Measurements from ENCODE around the gene VPS13D. TPM values are rescaled to one million over a fixed set of nuclear protein-coding genes. Genes with fewer than 3 reads are reported as not detected.
A peak's percentile ranks its signal among the peaks of the same experiment; 100 is the strongest.

The VPS13D gene
- total and polyA plus RNA-seq, 10 of the 15 experiments (the other 5 are each of a cell fraction or from before 2014, with no cell fraction given) = 1.4 to 16.9 (median 8.5) TPM

DNA sequence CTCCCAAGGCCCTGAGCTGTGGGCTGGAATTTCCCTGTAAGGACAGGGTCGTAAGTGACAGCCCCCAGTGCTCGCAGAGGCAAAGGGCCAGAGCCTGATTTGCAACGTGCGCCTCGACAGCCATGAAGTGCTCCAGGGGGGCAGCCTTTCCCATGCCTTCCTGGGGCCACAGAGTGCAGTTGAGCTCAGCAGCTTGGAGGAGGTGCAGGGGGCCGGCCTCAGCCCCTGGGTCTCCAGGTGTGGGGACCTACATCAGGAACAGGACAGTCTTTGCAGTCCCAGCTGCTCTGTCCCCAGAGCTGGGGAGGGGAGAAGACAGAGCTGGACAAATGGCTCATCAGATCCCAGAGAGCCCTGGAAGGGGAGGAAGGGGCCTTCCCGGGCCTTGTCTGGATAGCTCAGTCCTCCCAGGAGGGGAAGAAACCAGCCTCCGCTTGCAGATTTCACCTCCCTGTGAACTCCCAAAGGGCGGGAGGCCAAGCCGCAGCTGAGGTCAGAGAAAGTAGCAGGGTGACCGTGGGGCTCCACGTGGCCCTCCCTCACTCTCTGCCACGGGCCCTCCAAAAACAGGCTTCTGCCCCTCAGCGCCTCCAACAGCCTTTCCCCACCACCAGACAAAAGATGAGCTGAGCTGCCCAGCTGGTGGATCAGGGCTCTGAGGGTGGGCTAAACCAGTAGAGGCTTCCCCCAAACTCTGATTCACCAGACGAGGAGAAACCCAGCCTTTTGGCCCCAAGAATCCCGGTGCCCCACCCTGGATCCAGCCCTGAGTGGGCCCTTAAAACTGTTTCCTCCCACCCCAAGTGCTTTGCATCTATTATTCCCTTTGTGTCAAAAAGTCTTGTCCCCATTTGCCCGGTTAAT lies 311.7 kb downstream of the VPS13D start:
- 36% methylated on average over 17 of the region's 17 CpGs for WGBS (ENCODE audit: insufficient coverage, insufficient replicate concordance, low lambda C conversion rate, missing lambda C conversion rate)
- Histone ChIP-seq H3K4me2 (ENCODE audit: control insufficient read depth, insufficient read depth) (no peak overlapping the region), H2AFZ (ENCODE audit: control insufficient read depth, low read depth, low read length) (no peak overlapping the region), H4K20me1 (ENCODE audit: control insufficient read depth, insufficient read depth) (no peaks in the 10 kb centered on the region), H3K79me2 (ENCODE audit: control insufficient read depth, insufficient read depth, low read length) (no peaks in the 10 kb centered on the region), H3K4me1 (ENCODE audit: control insufficient read depth, insufficient read depth, low read length) (no peaks in the 10 kb centered on the region), H3K36me3 (ENCODE audit: control insufficient read depth in 2 of 2, insufficient read depth in 2 of 2, low read length in 1 of 2) (no peaks in the 10 kb centered on the region), H3K4me3 (no peak overlapping the region), H3K27ac (ENCODE audit: control insufficient read depth, insufficient read depth) (no peak overlapping the region), H3K9ac (ENCODE audit: control insufficient read depth, insufficient read depth, low read length) (no peak overlapping the region), H3K27me3 (replicated peaks in 1 of 2; ENCODE audit: control insufficient read depth in 2 of 2, insufficient read depth in 2 of 2, low read length in 1 of 2) (no peaks in the 10 kb centered on the region; a peak in 1 of 4 replicates), H3K9me3 (replicated peaks; ENCODE audit: control insufficient read depth, insufficient read depth, low read length) (no peaks in the 10 kb centered on the region; the same call in 2 of the 3 replicates)
- FAIRE-seq (no peak), DNase-seq (ENCODE audit: low read depth, low spot score) (no peak), ATAC-seq (no peak)
- TF ChIP-seq STAT1 (conservative IDR thresholded peaks at IDR 0.05) = no peak
- TF ChIP-seq NR2F1 (conservative IDR thresholded peaks at IDR 0.05) = 0 out of 2 replicates have a peak, but pooled peaks have one; percentile 33
- TF ChIP-seq NBN (IDR thresholded peaks at IDR 0.05) = no peak
- TF ChIP-seq ZNF207 (IDR thresholded peaks at IDR 0.05; ENCODE audit: borderline replicate concordance) = no peak
- TF ChIP-seq, protein P1, sequence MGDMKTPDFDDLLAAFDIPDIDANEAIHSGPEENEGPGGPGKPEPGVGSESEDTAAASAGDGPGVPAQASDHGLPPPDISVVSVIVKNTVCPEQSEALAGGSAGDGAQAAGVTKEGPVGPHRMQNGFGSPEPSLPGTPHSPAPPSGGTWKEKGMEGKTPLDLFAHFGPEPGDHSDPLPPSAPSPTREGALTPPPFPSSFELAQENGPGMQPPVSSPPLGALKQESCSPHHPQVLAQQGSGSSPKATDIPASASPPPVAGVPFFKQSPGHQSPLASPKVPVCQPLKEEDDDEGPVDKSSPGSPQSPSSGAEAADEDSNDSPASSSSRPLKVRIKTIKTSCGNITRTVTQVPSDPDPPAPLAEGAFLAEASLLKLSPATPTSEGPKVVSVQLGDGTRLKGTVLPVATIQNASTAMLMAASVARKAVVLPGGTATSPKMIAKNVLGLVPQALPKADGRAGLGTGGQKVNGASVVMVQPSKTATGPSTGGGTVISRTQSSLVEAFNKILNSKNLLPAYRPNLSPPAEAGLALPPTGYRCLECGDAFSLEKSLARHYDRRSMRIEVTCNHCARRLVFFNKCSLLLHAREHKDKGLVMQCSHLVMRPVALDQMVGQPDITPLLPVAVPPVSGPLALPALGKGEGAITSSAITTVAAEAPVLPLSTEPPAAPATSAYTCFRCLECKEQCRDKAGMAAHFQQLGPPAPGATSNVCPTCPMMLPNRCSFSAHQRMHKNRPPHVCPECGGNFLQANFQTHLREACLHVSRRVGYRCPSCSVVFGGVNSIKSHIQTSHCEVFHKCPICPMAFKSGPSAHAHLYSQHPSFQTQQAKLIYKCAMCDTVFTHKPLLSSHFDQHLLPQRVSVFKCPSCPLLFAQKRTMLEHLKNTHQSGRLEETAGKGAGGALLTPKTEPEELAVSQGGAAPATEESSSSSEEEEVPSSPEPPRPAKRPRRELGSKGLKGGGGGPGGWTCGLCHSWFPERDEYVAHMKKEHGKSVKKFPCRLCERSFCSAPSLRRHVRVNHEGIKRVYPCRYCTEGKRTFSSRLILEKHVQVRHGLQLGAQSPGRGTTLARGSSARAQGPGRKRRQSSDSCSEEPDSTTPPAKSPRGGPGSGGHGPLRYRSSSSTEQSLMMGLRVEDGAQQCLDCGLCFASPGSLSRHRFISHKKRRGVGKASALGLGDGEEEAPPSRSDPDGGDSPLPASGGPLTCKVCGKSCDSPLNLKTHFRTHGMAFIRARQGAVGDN (IDR thresholded peaks at IDR 0.05) = no peak
- RAD21 ChIA-PET (ENCODE audit: unreplicated experiment) = no interaction called here
- intact Hi-C loops (cut with micrococcal nuclease; ENCODE audit: unreplicated experiment) = no loop called here
- SMC1A ChIA-PET (ENCODE audit: uncharacterized antibody, unreplicated experiment) = no interaction called here
- CTCF ChIA-PET = interaction anchor here (0.7 kb wide), 1 partner anchor 263 kb away, joined by 3 read pairs; no protein-coding TSS in a partner anchor
- POLR2A ChIA-PET = no interaction called here
- no TSS peak for BruUV-seq (replicated peaks)
- in situ Hi-C loops (cut with MboI) = loop anchor here (25.0 kb wide), 1 partner anchor 696 kb away; the partner anchor contains the start of gene PRAMEF18
